K562 (cell line): ENCODE data around the gene CTPS1. TPM values are rescaled to one million over a fixed set of nuclear protein-coding genes. Genes with fewer than 3 reads are reported as not detected.
A peak's percentile ranks its signal among the peaks of the same experiment; 100 is the strongest.

Experiments used
- ATAC-seq: fragments of 200-7000 bp; cut with Tn5 transposase; 3 replicates; pipeline ENCODE4 v1.9.1; 2020; ENCODE audit warnings: moderate library complexity
- BruUV-seq: library from RNA; stranded (reverse); fragments of 400-500 nt; replicated peaks from 2 replicates; lab custom pipeline; 2021; lab: Mats Ljungman, UMichigan
- CTCF ChIA-PET: fragments of 300-600 bp; formaldehyde crosslinking; extraction: SDS; loops from one replicate; lab custom pipeline; 2021; ENCODE audit warnings: low intra/inter-chr PET ratio; lab: Yijun Ruan, JAX
- POLR2A ChIA-PET: fragments of 300-600, 350-650 bp; sonication (Branson Sonifier 250); formaldehyde crosslinking; extraction: SDS; loops from one replicate; lab custom pipeline; 2021; ENCODE audit warnings: antibody characterized with exemption, inconsistent platforms; lab: Yijun Ruan, JAX
- DNase-seq, 4 experiments: peaks; one replicate each; pipeline versions ENCODE4 v3.0.0 to v3.0.0-alpha.2; 2011 to 2018; ENCODE audit warnings: low spot score in 3 of 4, mixed read lengths in 3 of 4; ENCODE audit errors: extremely low read depth in 1 of 4
- FAIRE-seq: peaks from 2 replicates; lab custom pipeline; 2011; peaks lifted over from hg19 to GRCh38; lab: Jason Lieb, UNC
- H2AFZ ChIP-seq: 2 replicates; pipeline ENCODE4 v1.6.0; 2011; ENCODE audit warnings: low read depth, low read length, control low read depth, inconsistent platforms
- H3K27ac ChIP-seq: fragments of 200-600 bp; 3 replicates; pipeline ENCODE4 v1.8.0; 2011; ENCODE audit warnings: low read depth, mild to moderate bottlenecking, control low read depth, inconsistent platforms, low read length, moderate library complexity, mixed read lengths; ENCODE audit errors: extremely low read depth
- H3K27me3 ChIP-seq, 2 experiments: fragments of 300-600 bp in 1 of 2; 2 replicates in 1 of 2; 3 replicates in 1 of 2; pipeline versions ENCODE4 v1.6.0 to v1.8.0; 2011; ENCODE audit warnings: inconsistent platforms in 2 of 2, low read length in 2 of 2, mild to moderate bottlenecking in 1 of 2, mixed read lengths in 1 of 2, moderate library complexity in 1 of 2; ENCODE audit not compliant: control insufficient read depth in 2 of 2, insufficient read depth in 2 of 2
- H3K36me3 ChIP-seq: fragments of 300-600 bp; 3 replicates; pipeline ENCODE4 v1.8.0; 2011; ENCODE audit warnings: mild to moderate bottlenecking, low read length, inconsistent platforms; ENCODE audit not compliant: control insufficient read depth, insufficient read depth
- H3K4me1 ChIP-seq, 2 experiments: fragments of 200-600 bp in 1 of 2; replicated peaks in 1 of 2; 2 replicates in 1 of 2; 3 replicates in 1 of 2; pipeline versions ENCODE4 v1.5.1 to v1.8.0; 2011; ENCODE audit warnings: inconsistent platforms in 2 of 2, low read length in 2 of 2, mild to moderate bottlenecking in 1 of 2, mixed read lengths in 1 of 2, moderate library complexity in 1 of 2; ENCODE audit not compliant: control insufficient read depth in 2 of 2, insufficient read depth in 2 of 2
- H3K4me2 ChIP-seq: 2 replicates; pipeline ENCODE4 v1.6.1; 2011; ENCODE audit warnings: low read length, control low read depth, inconsistent platforms, mixed read lengths; ENCODE audit not compliant: insufficient read depth
- H3K4me3 ChIP-seq: fragments of 200-600 bp; sonication (generic), shearing (Covaris generic); 2 replicates; pipeline ENCODE4 v1.5.1; 2016; ENCODE audit warnings: control low read depth, inconsistent platforms
- H3K79me2 ChIP-seq: fragments of 200-600 bp; 3 replicates; pipeline ENCODE4 v1.8.0; 2011; ENCODE audit warnings: low read length, inconsistent platforms; ENCODE audit not compliant: control insufficient read depth, insufficient read depth
- H3K9ac ChIP-seq, 2 experiments: 2 replicates each; pipeline versions ENCODE4 v1.6.0 to v1.6.1; 2011; ENCODE audit warnings: low read depth in 2 of 2, low read length in 2 of 2, control low read depth in 1 of 2, inconsistent platforms in 1 of 2, mild to moderate bottlenecking in 1 of 2, mixed read lengths in 1 of 2; ENCODE audit not compliant: insufficient read depth in 1 of 2
- H3K9me1 ChIP-seq: one replicate; pipeline ENCODE4 v1.6.0; 2011; ENCODE audit warnings: inconsistent platforms, mild to moderate bottlenecking, low read length, moderate library complexity; ENCODE audit not compliant: control insufficient read depth, insufficient read depth
- H3K9me3 ChIP-seq: replicated peaks from 2 replicates; pipeline ENCODE4 v1.5.1; 2011; ENCODE audit warnings: low read depth, low read length, inconsistent platforms; ENCODE audit not compliant: control insufficient read depth, insufficient read depth
- H4K20me1 ChIP-seq: replicated peaks from 2 replicates; pipeline ENCODE4 v1.6.1; 2011; ENCODE audit warnings: low read length, inconsistent platforms, mixed read lengths; ENCODE audit not compliant: control insufficient read depth, insufficient read depth
- BACH1 ChIP-seq: fragments of 200-800 bp; sonication (Bioruptor generic); IDR thresholded peaks from 2 replicates; pipeline ENCODE4 v1.6.1; 2016; ENCODE audit warnings: missing genetic modification characterization, missing compliant biosample characterization
- BRF1 ChIP-seq: IDR thresholded peaks from 3 replicates; pipeline ENCODE4 v1.6.1; 2011; ENCODE audit warnings: borderline replicate concordance, mild to moderate bottlenecking; ENCODE audit not compliant: insufficient read length; ENCODE audit errors: extremely low read depth
- C11orf30 ChIP-seq: fragments of 450-650 bp; IDR thresholded peaks from 2 replicates; pipeline ENCODE4 v1.6.1; 2016; ENCODE audit warnings: low read depth, mild to moderate bottlenecking
- CTBP1 ChIP-seq: fragments of 450-650 bp; IDR thresholded peaks from 2 replicates; pipeline ENCODE4 v1.6.1; 2016; ENCODE audit warnings: borderline replicate concordance
- ETS1 ChIP-seq: conservative IDR thresholded peaks from 2 replicates; pipeline ENCODE4 v1.6.1; 2011; ENCODE audit warnings: low read depth, mild to moderate bottlenecking, low read length; ENCODE audit not compliant: control insufficient read depth
- FOSL1 ChIP-seq: fragments of 200-800 bp; sonication (Bioruptor generic); conservative IDR thresholded peaks from 2 replicates; pipeline ENCODE4 v1.6.1; 2016; ENCODE audit warnings: missing genetic modification characterization, missing compliant biosample characterization
- FOXA1 ChIP-seq: fragments of 450-650 bp; IDR thresholded peaks from 2 replicates; pipeline ENCODE4 v1.6.1; 2016; ENCODE audit warnings: mild to moderate bottlenecking, borderline replicate concordance
- HDAC2 ChIP-seq: fragments of 450-650 bp; IDR thresholded peaks from 2 replicates; pipeline ENCODE4 v1.6.1; 2016; ENCODE audit warnings: mild to moderate bottlenecking
- HLTF ChIP-seq: fragments of 450-650 bp; IDR thresholded peaks from 2 replicates; pipeline ENCODE4 v1.6.1; 2016
- HOXB6 ChIP-seq: fragments of 250-450 bp; sonication (Bioruptor Pico); IDR thresholded peaks from 2 replicates; pipeline ENCODE4 v1.5.1; 2022; ENCODE audit warnings: mild to moderate bottlenecking, borderline replicate concordance
- MYC ChIP-seq, 2 experiments: fragments of 250-450 bp in 1 of 2; sonication (Bioruptor Pico) in 1 of 2; IDR thresholded peaks; 2 replicates each; pipeline versions ENCODE4 v1.5.1 to v1.6.1; 2012 to 2021; ENCODE audit warnings: low read depth in 2 of 2, borderline replicate concordance in 1 of 2, improper control_type of control experiment in 1 of 2, low read length in 1 of 2, mild to moderate bottlenecking in 1 of 2, moderate library complexity in 1 of 2
- NCOA6 ChIP-seq: fragments of 450-650 bp; IDR thresholded peaks from 2 replicates; pipeline ENCODE4 v1.6.1; 2017; ENCODE audit warnings: mild to moderate bottlenecking
- PKNOX1 ChIP-seq: fragments of 450-650 bp; IDR thresholded peaks from 2 replicates; pipeline ENCODE4 v1.6.1; 2016
- PURB ChIP-seq: sonication (generic); formaldehyde crosslinking; IDR thresholded peaks from 2 replicates; pipeline ENCODE4 v1.9.0; 2021; ENCODE audit warnings: low read depth, mild to moderate bottlenecking, missing genetic modification reagents
- SRSF9 ChIP-seq: fragments of 200-400 bp; formaldehyde crosslinking; IDR thresholded peaks from 2 replicates; pipeline ENCODE4 v1.6.1; 2017; ENCODE audit warnings: low read depth, low read length, borderline replicate concordance
- TARDBP ChIP-seq: fragments of 450-650 bp; IDR thresholded peaks from 2 replicates; pipeline ENCODE4 v1.6.1; 2016
- TRIM28 ChIP-seq: fragments of 450-650 bp; IDR thresholded peaks from 2 replicates; pipeline ENCODE4 v1.6.1; 2017
- USF2 ChIP-seq: sonication (generic); formaldehyde crosslinking; IDR thresholded peaks from 2 replicates; pipeline ENCODE4 v1.5.0; 2020; ENCODE audit warnings: missing genetic modification reagents
- XRCC3 ChIP-seq: fragments of 450-650 bp; IDR thresholded peaks from 2 replicates; pipeline ENCODE4 v1.6.1; 2017; ENCODE audit warnings: mild to moderate bottlenecking, moderate library complexity
- ZNF253 ChIP-seq: fragments of 250-450 bp; sonication (Bioruptor Pico); conservative IDR thresholded peaks from 2 replicates; pipeline ENCODE4 v1.6.1; 2021; ENCODE audit warnings: mild to moderate bottlenecking
- ZNF57 ChIP-seq: fragments of 450-650 bp; formaldehyde crosslinking; IDR thresholded peaks from 2 replicates; pipeline ENCODE4 v1.4.0; 2020; ENCODE audit warnings: mild to moderate bottlenecking, moderate library complexity
- WGBS: fragments of 100-300 bp; shearing (Covaris generic); methylation state at CpG from one replicate; pipeline ENCODE4 v1.1.6; 2016; ENCODE audit warnings: low coverage, mixed read lengths; ENCODE audit not compliant: insufficient coverage; ENCODE audit errors: missing lambda C conversion rate; 5-methylcytosine and 5-hydroxymethylcytosine counted together
- in situ Hi-C: fragments of 300-500 bp; cut with MboI; formaldehyde crosslinking; loops from 4 replicates; pipeline ENCODE4 v1.15.0; 2018; ENCODE audit warnings: inconsistent platforms, mixed read lengths
- intact Hi-C: fragments of 100-400 bp; cut with micrococcal nuclease; formaldehyde crosslinking; loops from 2 replicates; pipeline ENCODE4 v1.14.2; 2022
- polyA plus RNA-seq, 8 experiments: library from polyadenylated mRNA; depleted of rRNA in 4 of 8; stranded (reverse) in 5 of 8; unstranded in 3 of 8; fragments of >200 nt; fragmentation: Nextera tagmentation in 2 of 8; fragmentation: Illumina TruSeq in 1 of 8; extraction: Ambion mirVana in 2 of 8; extraction: Trizol in 1 of 8; gene quantifications; 2 replicates each; pipeline versions ENCODE4 v1.2.1 to v1.2.3, GENCODE V29; 2011 to 2014; ENCODE audit warnings: inconsistent platforms in 1 of 8, missing spikeins in 1 of 8
- total RNA-seq, 7 experiments: library from RNA; depleted of rRNA in 6 of 7; stranded (reverse); fragments of >200 nt in 6 of 7; fragmentation: Illumina TruSeq in 2 of 7; extraction: Trizol in 2 of 7; gene quantifications; 2 replicates each; pipeline versions ENCODE4 v1.2.1 to v1.2.3, GENCODE V29; 2011 to 2021; ENCODE audit warnings: low replicate concordance in 1 of 7

The CTPS1 gene
- total and polyA plus RNA-seq, 9 of the 15 experiments (the other 6 are each of a cell fraction or from before 2014, with no cell fraction given): 44.4 to 164 (median 87.7) TPM

- ATAC-seq: no peak
- H3K9me3 ChIP-seq: no peaks in the 10 kb centered on the region
- H2AFZ ChIP-seq: no peak overlapping the region
- H3K27ac ChIP-seq: no peak overlapping the region
- peak overlapping the region; percentile 95 for H3K4me2 ChIP-seq
- peaks cover 4% of the 10 kb centered on the region for H3K9me1 ChIP-seq
- CTCF ChIA-PET: no interaction called here
- DNase-seq: peak in 1 of 4 experiments; percentile 36
- in situ Hi-C loops: no loop called here
- H3K36me3 ChIP-seq: peaks cover 61% of the 10 kb centered on the region
- POLR2A ChIA-PET: interaction anchor here (0.7 to 3.2 kb wide), 3 partner anchors 15 to 30 kb away, joined by 3 to 19 read pairs (median 11); no protein-coding TSS in a partner anchor
- H3K27me3 ChIP-seq: no peaks in the 10 kb centered on the region
- peaks cover 55% of the 10 kb centered on the region for H3K79me2 ChIP-seq
- peak overlapping the region; percentile 72; the same call in 1 of the 2 replicates for H3K4me3 ChIP-seq
- peaks cover 23 to 34% of the 10 kb centered on the region in 2 experiments for H3K4me1 ChIP-seq
- intact Hi-C loops: no loop called here
- FAIRE-seq: peak; percentile 48
- WGBS: 33% methylated on average over 14 of the region's 14 CpGs
- peak overlapping the region; percentile 4 to 85; a peak in 2 of 4 replicates for H3K9ac ChIP-seq
- H4K20me1 ChIP-seq: peaks cover 11% of the 10 kb centered on the region
- no TSS peak for BruUV-seq
- TF ChIP-seq MYC (IDR thresholded peaks at IDR 0.05; ENCODE audit: low read depth, low read length) (0 out of 2 replicates have a peak, but pooled peaks have one; percentile 34), MYC (CRISPR knock-in tag; IDR thresholded peaks at IDR 0.05; ENCODE audit: borderline replicate concordance, low read depth) (no peak), PURB (no peak), BACH1 (no peak), USF2 (0 out of 2 replicates have a peak, but pooled peaks have one; percentile 19), ETS1 (no peak), SRSF9 (no peak), FOSL1 (tag) (no peak), XRCC3 (no peak), HOXB6 (CRISPR knock-in tag) (no peak), TARDBP (no peak), BRF1 (no peak), ZNF253 (CRISPR knock-in tag) (no peak), HLTF (no peak), NCOA6 (no peak), TRIM28 (no peak), PKNOX1 (peak; percentile 75), C11orf30 (no peak), FOXA1 (no peak), ZNF57 (CRISPR knock-in tag) (no peak), HDAC2 (peak; percentile 19; the same call in 1 of the 2 replicates), CTBP1 (0 out of 2 replicates have a peak, but pooled peaks have one; percentile 8)
Measured at GRCh38 chr1:40981691-40982448, 2.4 kb downstream of the CTPS1 start.
